Measurements from ENCODE around the gene CCDC194. TPM values are rescaled to one million over a fixed set of nuclear protein-coding genes. Genes with fewer than 3 reads are reported as not detected.

Gene CCDC194
- total RNA-seq, 1 donor from 2014 or later, result not detected

GRCh38 chr19:17405250-17406045, 11.5 kb upstream of the CCDC194 start, which contains the start of gene BST2:
BST2 (minus strand) TSS chr19:17405630; CDS start chr19:17405575, 55 bp downstream.
- DNase-seq (ENCODE audit: low read depth) (no peak), FAIRE-seq (no peak)
- no peak for TF ChIP-seq CTCF (IDR thresholded peaks at IDR 0.05; ENCODE audit: insufficient read depth, low read length, severe bottlenecking)
- H3K4me3 ChIP-seq (ENCODE audit: low read depth, low read length), result no peak within 1 kb of the TSS
- no peaks in the 10 kb centered on the region for H3K36me3 ChIP-seq (ENCODE audit: control insufficient read depth, insufficient read depth, low read length)
- no peaks in the 10 kb centered on the region for H3K27me3 ChIP-seq (ENCODE audit: control insufficient read depth, insufficient read depth, low read length)

- DNase-seq (ENCODE audit: low read depth), result no peak
- no peak for FAIRE-seq
- Histone ChIP-seq H3K36me3 (ENCODE audit: control insufficient read depth, insufficient read depth, low read length) (no peaks in the 10 kb centered on the region), H3K27me3 (ENCODE audit: control insufficient read depth, insufficient read depth, low read length) (no peaks in the 10 kb centered on the region), H3K4me3 (ENCODE audit: low read depth, low read length) (no peak overlapping the region)
- no peak for TF ChIP-seq CTCF (IDR thresholded peaks at IDR 0.05; ENCODE audit: insufficient read depth, low read length, severe bottlenecking)
Measured at GRCh38 chr19:17404621-17405249, 10.7 kb upstream of the CCDC194 start.

- DNase-seq (ENCODE audit: low read depth) (no peak), FAIRE-seq (no peak)
- no peaks in the 10 kb centered on the region for H3K36me3 ChIP-seq (ENCODE audit: control insufficient read depth, insufficient read depth, low read length)
- no peaks in the 10 kb centered on the region for H3K27me3 ChIP-seq (ENCODE audit: control insufficient read depth, insufficient read depth, low read length)
- no peak for TF ChIP-seq CTCF (IDR thresholded peaks at IDR 0.05; ENCODE audit: insufficient read depth, low read length, severe bottlenecking)
- H3K4me3 ChIP-seq (ENCODE audit: low read depth, low read length), result no peak overlapping the region
Measured at GRCh38 chr19:17404015-17404414, 10.0 kb upstream of the CCDC194 start.

GRCh38 chr19:17402982-17403855, 9.2 kb upstream of the CCDC194 start:
- no peak overlapping the region for H3K4me3 ChIP-seq (ENCODE audit: low read depth, low read length)
- FAIRE-seq (no peak), DNase-seq (ENCODE audit: low read depth) (no peak)
- no peak for TF ChIP-seq CTCF (IDR thresholded peaks at IDR 0.05; ENCODE audit: insufficient read depth, low read length, severe bottlenecking)
- no peaks in the 10 kb centered on the region for H3K27me3 ChIP-seq (ENCODE audit: control insufficient read depth, insufficient read depth, low read length)
- H3K36me3 ChIP-seq (ENCODE audit: control insufficient read depth, insufficient read depth, low read length), result no peaks in the 10 kb centered on the region

GRCh38 chr19:17401628-17402027, 7.6 kb upstream of the CCDC194 start:
- no peak overlapping the region for H3K4me3 ChIP-seq (ENCODE audit: low read depth, low read length)
- no peaks in the 10 kb centered on the region for H3K27me3 ChIP-seq (ENCODE audit: control insufficient read depth, insufficient read depth, low read length)
- no peaks in the 10 kb centered on the region for H3K36me3 ChIP-seq (ENCODE audit: control insufficient read depth, insufficient read depth, low read length)
- no peak for TF ChIP-seq CTCF (IDR thresholded peaks at IDR 0.05; ENCODE audit: insufficient read depth, low read length, severe bottlenecking)
- FAIRE-seq (no peak), DNase-seq (ENCODE audit: low read depth) (no peak)
